KOPT-K1 (cell line): ENCODE measurements around the gene OR2K2.
"Not testable (repeated sequence)": the region's sequence is repeated elsewhere in the genome, so short reads cannot be mapped to it uniquely, and the experiment has no call there.

Source experiments
- H3K27ac ChIP-seq: fragments of 200-600 bp; sonication (generic); 2 replicates; pipeline ENCODE4 v1.5.1; 2016; ENCODE audit warnings: antibody characterized with exemption, mild to moderate bottlenecking, low read depth, low read length; ENCODE audit not compliant: poor library complexity, severe bottlenecking
- H3K36me3 ChIP-seq: fragments of 200-600 bp; sonication (generic); 2 replicates; pipeline ENCODE4 v1.5.1; 2017; ENCODE audit warnings: antibody characterized with exemption, mild to moderate bottlenecking, low read length, moderate library complexity; ENCODE audit not compliant: insufficient read depth
- H3K9me3 ChIP-seq: fragments of 200-600 bp; sonication (generic); 2 replicates; pipeline ENCODE4 v1.5.1; 2017; ENCODE audit warnings: antibody characterized with exemption, low read length, mild to moderate bottlenecking; ENCODE audit not compliant: insufficient read depth, poor library complexity, severe bottlenecking

The OR2K2 gene

DNA sequence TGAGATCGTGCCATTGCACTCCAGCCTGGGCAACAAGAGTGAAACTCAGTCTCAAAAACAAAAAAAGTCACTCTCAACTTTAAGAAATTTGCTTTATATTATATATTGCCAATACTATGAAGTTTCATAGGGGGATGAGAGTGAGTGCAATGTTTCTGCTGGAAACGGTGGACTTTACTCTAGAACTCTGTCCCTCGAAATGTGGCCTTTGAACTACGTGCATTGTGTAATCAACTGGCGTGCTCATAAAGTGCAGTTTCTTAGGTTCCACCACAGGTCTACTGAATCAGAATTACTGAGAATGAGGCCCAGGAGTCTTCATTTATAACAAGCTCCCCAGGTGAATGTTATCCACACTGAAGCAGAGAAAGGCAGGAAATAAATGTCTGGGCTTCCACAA, 24.1 kb downstream of the OR2K2 start:
- Histone ChIP-seq H3K27ac (no peak overlapping the region), H3K9me3 (no peaks in the 10 kb centered on the region), H3K36me3 (no peaks in the 10 kb centered on the region)

DNA sequence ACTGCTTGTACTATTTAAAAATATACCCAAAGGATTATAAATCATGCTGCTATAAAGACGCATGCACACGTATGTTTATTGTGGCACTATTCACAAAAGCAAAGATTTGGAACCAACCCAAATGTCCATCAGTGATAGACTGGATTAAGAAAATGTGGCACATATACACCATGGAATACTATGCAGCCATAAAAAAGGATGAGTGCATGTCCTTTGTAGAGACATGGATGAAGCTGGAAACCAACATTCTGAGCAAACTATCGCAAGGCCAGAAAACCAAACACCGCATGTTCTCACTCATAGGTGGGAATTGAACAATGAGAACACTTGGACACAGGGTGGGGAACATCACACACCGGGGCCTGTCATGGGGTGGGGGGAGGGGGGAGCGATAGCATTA, 26.0 kb downstream of the OR2K2 start:
- H3K9me3 ChIP-seq, H3K27ac ChIP-seq, H3K36me3 ChIP-seq: not testable (repeated sequence)

- Histone ChIP-seq H3K36me3 (no peaks in the 10 kb centered on the region), H3K9me3 (no peaks in the 10 kb centered on the region)
These were observed 28.8 kb downstream of the OR2K2 start for GRCh38 chr9:111301195-111301594.

GRCh38 chr9:111300140-111300735, 29.8 kb downstream of the OR2K2 start:
- H3K27ac ChIP-seq: no peak overlapping the region
- H3K9me3 ChIP-seq: no peaks in the 10 kb centered on the region
- no peaks in the 10 kb centered on the region for H3K36me3 ChIP-seq

More at GRCh38 chr9:111301195-111301594, 28.8 kb downstream of the OR2K2 start:
- H3K27ac ChIP-seq: no peak overlapping the region

GRCh38 chr9:111299599-111299966, 30.4 kb downstream of the OR2K2 start:
- H3K36me3 ChIP-seq, H3K9me3 ChIP-seq, H3K27ac ChIP-seq: not testable (repeated sequence)

DNA sequence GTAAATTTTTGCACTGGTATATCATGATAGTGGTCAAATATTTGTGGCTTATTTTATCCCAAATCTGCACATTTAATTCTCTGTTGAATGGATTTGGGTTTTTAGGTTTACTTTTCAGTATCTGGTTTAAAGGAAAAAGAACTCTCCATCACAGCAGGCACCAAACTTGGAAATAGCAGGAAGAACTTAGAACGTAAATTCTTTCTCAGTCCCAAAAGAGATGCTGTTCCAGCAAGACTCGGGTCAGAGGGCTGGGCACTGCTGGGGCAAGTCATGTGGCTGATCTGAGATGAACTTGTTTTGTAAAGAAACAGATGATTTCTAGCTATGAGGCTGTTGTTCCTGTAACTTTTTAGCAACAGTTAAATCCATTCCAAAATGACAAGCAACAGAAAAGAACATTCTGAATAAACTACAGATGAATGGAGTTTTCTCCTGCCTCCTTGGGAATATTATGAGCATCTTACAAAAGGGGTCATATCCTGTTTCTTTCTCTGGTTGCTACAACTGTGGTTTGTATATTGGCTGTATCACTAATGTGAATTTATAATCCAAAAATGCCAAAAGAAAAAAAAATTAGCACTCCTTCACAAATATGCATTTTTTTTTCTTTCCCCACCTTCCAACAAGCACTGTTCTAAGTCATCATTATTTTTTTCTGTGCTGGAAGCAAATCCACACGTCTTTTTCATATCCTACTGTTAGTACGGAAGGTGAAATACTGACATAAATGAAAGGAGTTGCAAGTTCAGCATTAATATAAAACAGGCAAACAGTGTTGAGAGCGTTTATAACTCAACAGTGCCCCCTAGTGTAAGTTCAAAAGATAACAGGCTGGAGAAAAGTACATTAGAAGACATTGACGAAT, 31.1 kb downstream of the OR2K2 start:
- no peak overlapping the region for H3K27ac ChIP-seq

DNA sequence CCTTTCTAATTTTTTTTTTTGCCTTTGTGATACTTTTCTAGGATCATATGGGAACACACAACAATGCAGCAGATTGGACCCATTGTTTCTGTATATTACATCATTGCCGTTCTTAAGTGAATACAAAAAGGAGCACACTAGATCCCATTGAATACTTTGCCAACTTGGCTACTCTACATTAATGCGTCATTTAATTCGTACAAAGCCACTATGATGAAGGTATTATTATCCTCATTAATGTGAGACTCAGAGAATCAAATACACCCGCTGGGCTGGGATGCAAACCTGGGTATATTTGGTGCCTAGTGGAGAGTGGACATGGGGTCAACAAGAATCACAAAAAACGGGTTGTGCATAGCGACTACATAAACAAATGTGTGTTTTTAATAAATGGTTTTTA, 31.9 kb downstream of the OR2K2 start:
- H3K27ac ChIP-seq: no peak overlapping the region
- H3K36me3 ChIP-seq: no peaks in the 10 kb centered on the region
- H3K9me3 ChIP-seq: no peaks in the 10 kb centered on the region

More for the DNA sequence above, 31.1 kb downstream of the OR2K2 start:
- H3K36me3 ChIP-seq: no peaks in the 10 kb centered on the region
- H3K9me3 ChIP-seq: no peaks in the 10 kb centered on the region

- H3K9me3 ChIP-seq: no peaks in the 10 kb centered on the region
- no peaks in the 10 kb centered on the region for H3K36me3 ChIP-seq
- no peak overlapping the region for H3K27ac ChIP-seq
These were observed 32.8 kb downstream of the OR2K2 start for GRCh38 chr9:111297066-111297824.

GRCh38 chr9:111294691-111295451, 35.2 kb downstream of the OR2K2 start:
- no peaks in the 10 kb centered on the region for H3K9me3 ChIP-seq

GRCh38 chr9:111287127-111287526, 42.9 kb downstream of the OR2K2 start:
- Histone ChIP-seq H3K27ac (no peak overlapping the region), H3K9me3 (no peaks in the 10 kb centered on the region), H3K36me3 (no peaks in the 10 kb centered on the region)

More at GRCh38 chr9:111294691-111295451, 35.2 kb downstream of the OR2K2 start:
- no peaks in the 10 kb centered on the region for H3K36me3 ChIP-seq
- H3K27ac ChIP-seq: no peak overlapping the region

- no peaks in the 10 kb centered on the region for H3K36me3 ChIP-seq
- no peak overlapping the region for H3K27ac ChIP-seq
- H3K9me3 ChIP-seq: no peaks in the 10 kb centered on the region
These were observed 45.3 kb downstream of the OR2K2 start for GRCh38 chr9:111284703-111285102.

DNA sequence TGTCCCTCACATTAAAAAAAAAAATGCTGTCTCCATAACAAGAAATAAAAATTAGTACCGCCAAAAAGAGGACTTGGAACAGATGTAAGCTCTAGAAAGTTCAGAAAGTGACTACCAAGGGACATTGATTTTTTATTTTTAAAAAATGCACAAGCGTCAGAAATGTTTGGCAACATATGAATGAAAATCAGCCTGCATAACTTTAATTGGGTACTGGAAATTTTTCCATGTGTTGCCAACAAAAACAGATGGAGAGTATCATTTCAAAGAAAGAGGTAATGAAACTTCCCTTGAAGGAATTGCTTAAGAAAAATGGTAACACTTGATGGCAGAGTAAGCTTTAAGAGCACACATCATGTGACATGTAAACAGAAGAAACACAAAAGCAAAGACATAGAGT, 47.2 kb downstream of the OR2K2 start:
- H3K36me3 ChIP-seq: no peaks in the 10 kb centered on the region
- H3K27ac ChIP-seq: no peak overlapping the region
- no peaks in the 10 kb centered on the region for H3K9me3 ChIP-seq

GRCh38 chr9:111280795-111281194, 49.2 kb downstream of the OR2K2 start:
- H3K27ac ChIP-seq, H3K9me3 ChIP-seq, H3K36me3 ChIP-seq: not testable (repeated sequence)
